Neural cell (in vitro differentiated cells): Measurements from ENCODE around the gene IPPK.

Experiments used
- CTCF ChIP-seq: fragments of 450-650 bp; IDR thresholded peaks from 2 replicates; pipeline ENCODE4 v1.5.1; 2014; ENCODE audit warnings: antibody characterized with exemption, mild to moderate bottlenecking, moderate library complexity; ENCODE audit not compliant: poor library complexity, severe bottlenecking
- POLR2AphosphoS5 ChIP-seq: IDR thresholded peaks from 2 replicates; pipeline ENCODE4 v1.6.1; 2012
- REST ChIP-seq: IDR thresholded peaks from 2 replicates; pipeline ENCODE4 v1.6.1; 2012; ENCODE audit warnings: borderline replicate concordance

GRCh38 chr9:92666912-92667532, 2.9 kb downstream of the IPPK start:
- no peak for TF ChIP-seq CTCF
- TF ChIP-seq POLR2AphosphoS5, result no peak
- no peak for TF ChIP-seq REST
